ENCODE data around the gene GRHL1. TPM values are rescaled to one million over a fixed set of nuclear protein-coding genes. Genes with fewer than 3 reads are reported as not detected.

GRHL1 gene
- total and polyA plus RNA-seq, 3 donors from 2014 or later: 4.6 to 8.3 (median 8.0) TPM

DNA sequence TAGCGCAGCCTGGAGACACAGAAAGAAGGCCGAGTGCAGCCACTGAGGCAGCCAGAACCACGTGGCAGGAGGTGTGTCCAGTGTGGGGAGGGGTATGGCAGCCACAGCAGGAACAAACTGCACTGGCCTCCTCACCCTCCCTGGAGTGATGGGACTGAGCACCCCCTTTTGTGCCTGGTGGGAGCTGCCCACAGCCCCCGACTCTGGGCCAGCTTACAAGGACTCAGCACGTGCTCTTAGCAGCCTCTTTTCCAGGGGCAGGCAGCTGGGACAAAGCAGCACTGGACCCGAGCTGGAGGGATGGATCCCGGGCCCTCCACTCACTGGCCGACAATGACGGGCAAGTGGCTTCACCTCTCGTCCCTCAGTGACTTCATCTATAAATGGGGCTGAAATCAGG is 86.6 kb downstream of the GRHL1 start:
- H3K27ac ChIP-seq: no peak overlapping the region
- no peak for TF ChIP-seq POLR2A (IDR thresholded peaks at IDR 0.05)
- TF ChIP-seq, protein P1, sequence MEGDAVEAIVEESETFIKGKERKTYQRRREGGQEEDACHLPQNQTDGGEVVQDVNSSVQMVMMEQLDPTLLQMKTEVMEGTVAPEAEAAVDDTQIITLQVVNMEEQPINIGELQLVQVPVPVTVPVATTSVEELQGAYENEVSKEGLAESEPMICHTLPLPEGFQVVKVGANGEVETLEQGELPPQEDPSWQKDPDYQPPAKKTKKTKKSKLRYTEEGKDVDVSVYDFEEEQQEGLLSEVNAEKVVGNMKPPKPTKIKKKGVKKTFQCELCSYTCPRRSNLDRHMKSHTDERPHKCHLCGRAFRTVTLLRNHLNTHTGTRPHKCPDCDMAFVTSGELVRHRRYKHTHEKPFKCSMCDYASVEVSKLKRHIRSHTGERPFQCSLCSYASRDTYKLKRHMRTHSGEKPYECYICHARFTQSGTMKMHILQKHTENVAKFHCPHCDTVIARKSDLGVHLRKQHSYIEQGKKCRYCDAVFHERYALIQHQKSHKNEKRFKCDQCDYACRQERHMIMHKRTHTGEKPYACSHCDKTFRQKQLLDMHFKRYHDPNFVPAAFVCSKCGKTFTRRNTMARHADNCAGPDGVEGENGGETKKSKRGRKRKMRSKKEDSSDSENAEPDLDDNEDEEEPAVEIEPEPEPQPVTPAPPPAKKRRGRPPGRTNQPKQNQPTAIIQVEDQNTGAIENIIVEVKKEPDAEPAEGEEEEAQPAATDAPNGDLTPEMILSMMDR (IDR thresholded peaks at IDR 0.05): no peak
- H3K27me3 ChIP-seq: no peaks in the 10 kb centered on the region
- WGBS, 2 donors: 81 to 89% methylated on average over 6 to 10 of the region's 10 CpGs
- no peak overlapping the region for H3K4me3 ChIP-seq
- H3K36me3 ChIP-seq (ENCODE audit: low read depth, missing control alignments): no peaks in the 10 kb centered on the region
- intact Hi-C loops (cut with DNase I; ENCODE audit: low total_unique reads): no loop called here
- no peaks in the 10 kb centered on the region for H3K9me3 ChIP-seq
- no peak for DNase-seq
- H3K4me1 ChIP-seq: peaks cover 39% of the 10 kb centered on the region

DNA sequence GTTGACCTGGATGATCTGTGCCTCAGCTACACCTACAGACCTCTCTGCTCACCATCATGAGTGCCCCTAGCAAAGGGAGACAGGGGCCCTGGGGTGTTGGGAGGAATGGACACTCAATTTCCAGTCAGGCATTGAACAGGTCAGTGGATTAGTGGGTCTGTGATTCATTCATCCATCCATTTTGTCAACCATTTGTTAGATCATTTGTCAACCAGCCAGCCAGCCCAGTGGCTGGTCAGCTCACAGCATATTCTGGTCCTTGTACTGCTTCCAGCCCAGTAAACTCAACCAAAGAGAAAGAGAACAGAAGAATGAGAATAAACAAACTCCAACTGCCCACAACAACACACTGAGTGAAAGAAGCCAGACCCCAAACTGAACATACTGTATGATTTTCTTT is 87.2 kb downstream of the GRHL1 start:
- intact Hi-C loops (cut with DNase I; ENCODE audit: low total_unique reads): no loop called here
- Histone ChIP-seq H3K9me3 (no peaks in the 10 kb centered on the region), H3K4me1 (peaks cover 39% of the 10 kb centered on the region), H3K27me3 (no peaks in the 10 kb centered on the region), H3K4me3 (no peak overlapping the region), H3K36me3 (ENCODE audit: low read depth, missing control alignments) (no peaks in the 10 kb centered on the region), H3K27ac (no peak overlapping the region)
- no peak for TF ChIP-seq POLR2A (IDR thresholded peaks at IDR 0.05)
- TF ChIP-seq, protein P1 (IDR thresholded peaks at IDR 0.05): no peak
- no peak for DNase-seq

DNA sequence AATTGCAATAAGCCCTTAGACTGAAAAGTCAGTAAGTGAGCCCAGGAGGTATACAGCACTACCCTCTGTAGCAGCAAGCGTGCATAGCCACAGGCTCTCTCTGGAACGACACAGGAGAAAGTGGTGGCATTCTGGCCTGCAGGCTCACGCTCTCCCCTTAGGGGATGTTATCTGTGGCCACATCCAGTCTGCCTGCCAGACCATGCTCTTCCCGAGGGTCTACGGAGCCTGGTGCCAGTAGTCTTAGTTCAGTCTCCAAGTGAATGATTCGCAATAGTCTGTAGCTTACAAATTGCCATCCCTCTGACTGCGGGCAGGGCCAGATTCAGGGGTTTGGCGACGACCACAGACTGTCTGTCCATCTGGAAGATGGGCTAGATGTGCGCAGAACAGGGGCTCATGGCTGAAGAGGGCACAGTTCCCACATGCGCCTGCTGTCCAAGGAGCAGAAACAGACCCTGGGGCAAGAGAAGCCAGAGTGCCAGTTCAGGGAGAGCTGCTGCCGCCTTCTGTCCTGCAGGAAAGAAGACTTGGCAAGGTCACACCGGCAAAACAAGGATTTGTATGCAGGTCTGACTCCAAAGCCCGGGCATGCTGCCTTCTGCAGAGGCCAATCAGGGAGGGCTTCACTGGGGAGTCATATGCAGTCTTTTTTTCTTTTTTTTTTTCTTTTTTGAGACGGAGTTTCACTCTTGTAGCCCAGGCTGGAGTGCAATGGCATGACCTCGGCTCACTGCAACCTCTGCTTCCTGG is 88.3 kb downstream of the GRHL1 start:
- intact Hi-C loops (cut with DNase I; ENCODE audit: low total_unique reads): loop anchor here (10.0 kb wide), 1 partner anchor 55 kb away; no protein-coding TSS in a partner anchor
- H3K27me3 ChIP-seq: no peaks in the 10 kb centered on the region
- DNase-seq: no peak
- no peaks in the 10 kb centered on the region for H3K36me3 ChIP-seq (ENCODE audit: low read depth, missing control alignments)
- no peak for TF ChIP-seq POLR2A (IDR thresholded peaks at IDR 0.05)
- TF ChIP-seq, protein P1 (IDR thresholded peaks at IDR 0.05): no peak
- no peak overlapping the region for H3K4me3 ChIP-seq
- H3K9me3 ChIP-seq: no peaks in the 10 kb centered on the region
- 72 to 73% methylated on average over 13 to 16 of the region's 16 CpGs for WGBS, 2 donors
- no peak overlapping the region for H3K27ac ChIP-seq
- peaks cover 42% of the 10 kb centered on the region for H3K4me1 ChIP-seq

DNA sequence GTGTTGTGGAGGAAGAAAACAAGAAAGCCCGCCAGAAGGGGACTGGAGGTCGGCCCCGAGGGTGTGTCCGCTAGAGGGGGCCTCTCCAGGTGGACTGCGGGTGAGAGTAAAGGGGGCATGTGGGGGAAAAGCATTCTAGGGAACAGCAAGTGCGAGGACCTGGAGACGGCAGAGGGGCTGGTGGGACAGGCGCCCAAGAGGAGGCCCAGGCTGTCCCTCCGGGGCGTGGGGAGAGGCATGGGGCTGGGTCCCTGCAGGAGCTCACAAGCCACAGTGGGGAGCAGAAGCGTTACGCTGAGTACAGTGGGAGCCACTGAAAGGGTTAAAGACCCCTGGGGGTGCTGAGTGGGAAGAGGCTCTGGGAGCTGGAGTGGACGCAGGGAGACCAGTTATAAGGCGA is 90.2 kb downstream of the GRHL1 start:
- DNase-seq: no peak
- Histone ChIP-seq H3K4me3 (peak overlapping the region; percentile 39 to 57), H3K27me3 (no peaks in the 10 kb centered on the region), H3K4me1 (peaks cover 37% of the 10 kb centered on the region), H3K36me3 (ENCODE audit: low read depth, missing control alignments) (no peaks in the 10 kb centered on the region), H3K27ac (peak overlapping the region; percentile 68 to 90), H3K9me3 (no peaks in the 10 kb centered on the region)
- TF ChIP-seq POLR2A (IDR thresholded peaks at IDR 0.05): no peak
- TF ChIP-seq, protein P1 (IDR thresholded peaks at IDR 0.05): no peak
- WGBS, 2 donors: 65 to 69% methylated on average over 14 of the region's 14 CpGs
- intact Hi-C loops (cut with DNase I; ENCODE audit: low total_unique reads): loop anchor here (10.0 kb wide), 1 partner anchor 57 kb away; no protein-coding TSS in a partner anchor

All from testis (tissue), 3 donors.